Mucosa of stomach (tissue), 1 donor: ENCODE results near the gene CCDC9B.

Experiments
- H3K27me3 ChIP-seq: one replicate; pipeline ENCODE4 v1.7.0; 2013; ENCODE audit warnings: mild to moderate bottlenecking, low read length; ENCODE audit not compliant: control insufficient read depth, insufficient read depth
- H3K36me3 ChIP-seq: one replicate; pipeline ENCODE4 v1.7.0; 2013; ENCODE audit warnings: low read length; ENCODE audit not compliant: control insufficient read depth, insufficient read depth
- H3K4me1 ChIP-seq: one replicate; pipeline ENCODE4 v1.7.0; 2013; ENCODE audit warnings: mild to moderate bottlenecking, low read length; ENCODE audit not compliant: control insufficient read depth, insufficient read depth
- H3K4me3 ChIP-seq: one replicate; pipeline ENCODE4 v1.7.0; 2013; ENCODE audit warnings: low read length
- H3K9ac ChIP-seq: one replicate; pipeline ENCODE4 v1.7.0; 2013; ENCODE audit warnings: mild to moderate bottlenecking, low read length, moderate library complexity
- H3K9me3 ChIP-seq: one replicate; pipeline ENCODE4 v1.7.0; 2013; ENCODE audit warnings: mild to moderate bottlenecking, low read length, moderate library complexity; ENCODE audit not compliant: control insufficient read depth
- donor health status: Pancreatic carcinoma.

Gene CCDC9B

GRCh38 chr15:40347559-40348473 is 7.1 kb upstream of the CCDC9B start:
- H3K36me3 ChIP-seq, result no peaks in the 10 kb centered on the region
- H3K4me1 ChIP-seq, result peaks cover 85% of the 10 kb centered on the region
- H3K4me3 ChIP-seq, result no peak overlapping the region
- peak overlapping the region; percentile 71 for H3K9ac ChIP-seq
- no peaks in the 10 kb centered on the region for H3K9me3 ChIP-seq
- H3K27me3 ChIP-seq, result no peaks in the 10 kb centered on the region

- Histone ChIP-seq H3K36me3 (no peaks in the 10 kb centered on the region), H3K4me1 (peaks cover 85% of the 10 kb centered on the region), H3K9ac (peak overlapping the region; percentile 71), H3K27me3 (no peaks in the 10 kb centered on the region), H3K9me3 (no peaks in the 10 kb centered on the region), H3K4me3 (peak overlapping the region; percentile 18)
Observed at GRCh38 chr15:40346579-40347558, 6.1 kb upstream of the CCDC9B start.

- Histone ChIP-seq H3K36me3 (no peaks in the 10 kb centered on the region), H3K9ac (peak overlapping the region; percentile 71), H3K4me3 (peak overlapping the region; percentile 18), H3K4me1 (peaks cover 91% of the 10 kb centered on the region), H3K27me3 (no peaks in the 10 kb centered on the region), H3K9me3 (no peaks in the 10 kb centered on the region)
Observed at GRCh38 chr15:40345867-40346578, 5.3 kb upstream of the CCDC9B start.

GRCh38 chr15:40345225-40345866 is 4.6 kb upstream of the CCDC9B start:
- no peaks in the 10 kb centered on the region for H3K9me3 ChIP-seq
- H3K36me3 ChIP-seq, result no peaks in the 10 kb centered on the region
- H3K4me3 ChIP-seq, result peak overlapping the region; percentile 9
- H3K27me3 ChIP-seq, result no peaks in the 10 kb centered on the region
- H3K9ac ChIP-seq, result peak overlapping the region; percentile 31
- peaks cover 95% of the 10 kb centered on the region for H3K4me1 ChIP-seq

- peak overlapping the region; percentile 31 for H3K9ac ChIP-seq
- no peaks in the 10 kb centered on the region for H3K36me3 ChIP-seq
- H3K4me1 ChIP-seq, result peaks cover 95% of the 10 kb centered on the region
- H3K9me3 ChIP-seq, result no peaks in the 10 kb centered on the region
- no peaks in the 10 kb centered on the region for H3K27me3 ChIP-seq
- peak overlapping the region; percentile 9 for H3K4me3 ChIP-seq
Observed at GRCh38 chr15:40344631-40345120, 3.9 kb upstream of the CCDC9B start.

- H3K36me3 ChIP-seq, result no peaks in the 10 kb centered on the region
- H3K9me3 ChIP-seq, result no peaks in the 10 kb centered on the region
- H3K4me1 ChIP-seq, result peaks cover 95% of the 10 kb centered on the region
- no peak overlapping the region for H3K4me3 ChIP-seq
- no peak overlapping the region for H3K9ac ChIP-seq
- no peaks in the 10 kb centered on the region for H3K27me3 ChIP-seq
Observed at GRCh38 chr15:40344217-40344616, 3.5 kb upstream of the CCDC9B start.

GRCh38 chr15:40343512-40343911 is 2.8 kb upstream of the CCDC9B start:
- Histone ChIP-seq H3K9me3 (no peaks in the 10 kb centered on the region), H3K9ac (peak overlapping the region; percentile 35), H3K36me3 (no peaks in the 10 kb centered on the region), H3K4me3 (no peak overlapping the region), H3K4me1 (peaks cover 95% of the 10 kb centered on the region), H3K27me3 (no peaks in the 10 kb centered on the region)

GRCh38 chr15:40342416-40343320 is 1.9 kb upstream of the CCDC9B start:
- Histone ChIP-seq H3K4me1 (peaks cover 95% of the 10 kb centered on the region), H3K4me3 (no peak overlapping the region), H3K36me3 (no peaks in the 10 kb centered on the region), H3K27me3 (no peaks in the 10 kb centered on the region), H3K9ac (peak overlapping the region; percentile 35), H3K9me3 (no peaks in the 10 kb centered on the region)

GRCh38 chr15:40340038-40340739 is 550 bp downstream of the CCDC9B start:
- H3K36me3 ChIP-seq, result no peaks in the 10 kb centered on the region
- H3K27me3 ChIP-seq, result no peaks in the 10 kb centered on the region
- H3K4me3 ChIP-seq, result peak overlapping the region; percentile 33
- H3K9me3 ChIP-seq, result no peaks in the 10 kb centered on the region
- H3K9ac ChIP-seq, result peak overlapping the region; percentile 64
- H3K4me1 ChIP-seq, result peaks cover 76% of the 10 kb centered on the region

- H3K4me1 ChIP-seq, result peaks cover 70% of the 10 kb centered on the region
- H3K36me3 ChIP-seq, result no peaks in the 10 kb centered on the region
- peak overlapping the region; percentile 33 for H3K4me3 ChIP-seq
Observed at GRCh38 chr15:40339621-40339945, 1.2 kb downstream of the CCDC9B start.

More at GRCh38 chr15:40339621-40339945, 1.2 kb downstream of the CCDC9B start:
- Histone ChIP-seq H3K27me3 (no peaks in the 10 kb centered on the region), H3K9me3 (no peaks in the 10 kb centered on the region), H3K9ac (peak overlapping the region; percentile 64)
